Measurements from ENCODE around the gene ST8SIA4.

DNA sequence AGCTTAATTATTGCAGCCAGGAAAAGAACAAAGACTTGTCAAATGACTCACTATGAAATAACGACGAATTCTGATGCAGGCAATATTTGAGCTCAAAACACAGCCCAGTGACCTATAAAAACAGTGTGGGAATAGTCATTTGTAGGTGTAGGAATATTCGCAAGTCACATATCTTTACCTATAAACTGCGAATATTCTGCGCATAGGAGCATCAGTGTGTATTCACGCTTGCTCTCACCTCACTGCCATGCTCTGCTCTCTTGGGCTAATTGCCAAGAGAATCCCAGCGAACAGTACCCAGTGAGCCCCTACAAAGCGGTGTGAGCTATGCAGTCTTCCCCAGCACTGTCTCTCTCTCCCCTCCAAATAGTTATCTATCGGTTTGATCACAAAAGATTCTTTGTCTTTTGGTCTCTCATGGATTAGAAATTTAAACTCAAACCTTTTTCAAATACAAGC is 74.2 kb downstream of the ST8SIA4 start:
- no peak for TF ChIP-seq POLR2AphosphoS5 (IDR thresholded peaks at IDR 0.05)
- TF ChIP-seq, protein P1, sequence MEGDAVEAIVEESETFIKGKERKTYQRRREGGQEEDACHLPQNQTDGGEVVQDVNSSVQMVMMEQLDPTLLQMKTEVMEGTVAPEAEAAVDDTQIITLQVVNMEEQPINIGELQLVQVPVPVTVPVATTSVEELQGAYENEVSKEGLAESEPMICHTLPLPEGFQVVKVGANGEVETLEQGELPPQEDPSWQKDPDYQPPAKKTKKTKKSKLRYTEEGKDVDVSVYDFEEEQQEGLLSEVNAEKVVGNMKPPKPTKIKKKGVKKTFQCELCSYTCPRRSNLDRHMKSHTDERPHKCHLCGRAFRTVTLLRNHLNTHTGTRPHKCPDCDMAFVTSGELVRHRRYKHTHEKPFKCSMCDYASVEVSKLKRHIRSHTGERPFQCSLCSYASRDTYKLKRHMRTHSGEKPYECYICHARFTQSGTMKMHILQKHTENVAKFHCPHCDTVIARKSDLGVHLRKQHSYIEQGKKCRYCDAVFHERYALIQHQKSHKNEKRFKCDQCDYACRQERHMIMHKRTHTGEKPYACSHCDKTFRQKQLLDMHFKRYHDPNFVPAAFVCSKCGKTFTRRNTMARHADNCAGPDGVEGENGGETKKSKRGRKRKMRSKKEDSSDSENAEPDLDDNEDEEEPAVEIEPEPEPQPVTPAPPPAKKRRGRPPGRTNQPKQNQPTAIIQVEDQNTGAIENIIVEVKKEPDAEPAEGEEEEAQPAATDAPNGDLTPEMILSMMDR (IDR thresholded peaks at IDR 0.05) = no peak
